SK-N-SH (cell line): ENCODE data around the gene CASKIN2. TPM values are rescaled to one million over a fixed set of nuclear protein-coding genes. Genes with fewer than 3 reads are reported as not detected.

Experiments used
- CTCF ChIA-PET: fragments of 300-600, 350-600 bp; formaldehyde crosslinking; extraction: SDS; loops from one replicate; lab custom pipeline; 2021; lab: Yijun Ruan, JAX
- POLR2A ChIA-PET: fragments of 350-600 bp; sonication (Branson Sonifier 250); formaldehyde crosslinking; extraction: SDS; loops from one replicate; lab custom pipeline; 2020; ENCODE audit warnings: antibody characterized with exemption, inconsistent platforms; lab: Yijun Ruan, JAX
- DNase-seq: peaks from one replicate; pipeline ENCODE4 v3.0.0; 2012
- H2AFZ ChIP-seq: fragments of 200-600 bp; sonication (generic); 2 replicates; pipeline ENCODE4 v1.8.1; 2016; ENCODE audit warnings: antibody characterized with exemption, mild to moderate bottlenecking, low read depth
- H3F3A ChIP-seq: fragments of 200-600 bp; sonication (generic); replicated peaks from 2 replicates; pipeline ENCODE3; 2016; ENCODE audit warnings: antibody characterized with exemption, mild to moderate bottlenecking; ENCODE audit not compliant: insufficient read depth
- H3K27ac ChIP-seq, 2 experiments: fragments of 200-500 bp in 1 of 2; fragments of 200-600 bp in 1 of 2; sonication (Bioruptor generic) in 1 of 2; sonication (generic), shearing (Covaris generic) in 1 of 2; 2 replicates each; pipeline versions ENCODE4 v1.5.1 to v1.6.1; 2014 to 2016; ENCODE audit warnings: low read depth in 2 of 2, inconsistent platforms in 1 of 2, low read length in 1 of 2, mild to moderate bottlenecking in 1 of 2, mixed read lengths in 1 of 2
- H3K27me3 ChIP-seq: fragments of 200-600 bp; sonication (generic), shearing (Covaris generic); 2 replicates; pipeline ENCODE4 v1.6.1; 2016; ENCODE audit warnings: mixed run types; ENCODE audit not compliant: insufficient read depth
- H3K36me3 ChIP-seq, 2 experiments: fragments of 200-500 bp in 1 of 2; fragments of 200-600 bp in 1 of 2; sonication (Bioruptor generic) in 1 of 2; sonication (generic) in 1 of 2; replicated peaks in 1 of 2; 2 replicates each; pipeline versions ENCODE3 to v1.5.1; 2014 to 2016; ENCODE audit warnings: low read length in 1 of 2, mild to moderate bottlenecking in 1 of 2; ENCODE audit not compliant: insufficient read depth in 2 of 2, control insufficient read depth in 1 of 2
- H3K4me1 ChIP-seq, 2 experiments: fragments of 200-500 bp in 1 of 2; fragments of 200-600 bp in 1 of 2; sonication (Bioruptor generic) in 1 of 2; sonication (generic), shearing (Covaris generic) in 1 of 2; 2 replicates each; pipeline versions ENCODE4 v1.5.1 to v1.6.1; 2014 to 2016; ENCODE audit warnings: low read depth in 1 of 2, low read length in 1 of 2, mixed run types in 1 of 2; ENCODE audit not compliant: insufficient read depth in 2 of 2, control insufficient read depth in 1 of 2
- H3K4me2 ChIP-seq: fragments of 200-600 bp; sonication (generic), shearing (Covaris generic); 2 replicates; pipeline ENCODE4 v1.6.1; 2017; ENCODE audit warnings: mixed run types
- H3K4me3 ChIP-seq, 2 experiments: fragments of 200-500 bp in 1 of 2; fragments of 200-600 bp in 1 of 2; sonication (Bioruptor generic) in 1 of 2; sonication (generic), shearing (Covaris generic) in 1 of 2; 2 replicates each; pipeline versions ENCODE4 v1.5.1 to v1.8.1; 2014 to 2016; ENCODE audit warnings: low read depth in 2 of 2, inconsistent platforms in 1 of 2, low read length in 1 of 2, mild to moderate bottlenecking in 1 of 2, mixed read lengths in 1 of 2, moderate library complexity in 1 of 2
- H3K79me2 ChIP-seq: fragments of 200-600 bp; sonication (generic); 2 replicates; pipeline ENCODE4 v1.8.1; 2017; ENCODE audit warnings: mild to moderate bottlenecking; ENCODE audit not compliant: insufficient read depth
- H3K9ac ChIP-seq: fragments of 200-600 bp; sonication (generic); 2 replicates; pipeline ENCODE4 v1.6.1; 2017; ENCODE audit warnings: mixed run types
- H3K9me2 ChIP-seq: fragments of 200-600 bp; sonication (generic); 2 replicates; pipeline ENCODE4 v1.6.1; 2017; ENCODE audit warnings: mixed run types
- H3K9me3 ChIP-seq: fragments of 200-600 bp; sonication (generic); 2 replicates; pipeline ENCODE4 v1.6.1; 2017; ENCODE audit warnings: mixed run types, mild to moderate bottlenecking, moderate library complexity
- H4K20me1 ChIP-seq: fragments of 200-600 bp; sonication (generic); 2 replicates; pipeline ENCODE4 v1.6.1; 2017; ENCODE audit warnings: mild to moderate bottlenecking, mixed run types; ENCODE audit not compliant: insufficient read depth
- FOXJ3 ChIP-seq: sonication (generic); formaldehyde crosslinking; IDR thresholded peaks from 2 replicates; pipeline ENCODE4 v1.5.1; 2020; ENCODE audit warnings: mild to moderate bottlenecking, missing genetic modification reagents
- JUND ChIP-seq: IDR thresholded peaks from 2 replicates; pipeline ENCODE4 v1.4.0; 2012
- MEF2A ChIP-seq: IDR thresholded peaks from 2 replicates; pipeline ENCODE4 v1.4.0; 2012; ENCODE audit warnings: low read depth, borderline replicate concordance
- MXI1 ChIP-seq: IDR thresholded peaks from 2 replicates; pipeline ENCODE4 v1.6.1; 2012; ENCODE audit warnings: mild to moderate bottlenecking, low read depth, low read length, improper control_type of control experiment
- NFIC ChIP-seq: IDR thresholded peaks from 2 replicates; pipeline ENCODE4 v1.4.0; 2012; ENCODE audit warnings: borderline replicate concordance
- PBX3 ChIP-seq: IDR thresholded peaks from 2 replicates; pipeline ENCODE4; 2012
- POLR2AphosphoS5 ChIP-seq: IDR thresholded peaks from 2 replicates; pipeline ENCODE4 v1.6.1; 2012; ENCODE audit warnings: low read depth, low read length
- RCOR1 ChIP-seq: fragments of 150-350 bp; IDR thresholded peaks from 2 replicates; pipeline ENCODE4 v1.6.1; 2017; ENCODE audit warnings: antibody characterized with exemption, low read length
- RFX5 ChIP-seq: IDR thresholded peaks from 2 replicates; pipeline ENCODE4 v1.6.1; 2012; ENCODE audit warnings: mild to moderate bottlenecking, improper control_type of control experiment, low read length
- SMC3 ChIP-seq: IDR thresholded peaks from 2 replicates; pipeline ENCODE4 v1.6.1; 2012; ENCODE audit warnings: low read depth, low read length, improper control_type of control experiment
- TCF12 ChIP-seq: IDR thresholded peaks from 2 replicates; pipeline ENCODE4 v1.4.0; 2012
- TEAD4 ChIP-seq: IDR thresholded peaks from 2 replicates; pipeline ENCODE4 v1.4.0; 2012; ENCODE audit warnings: mild to moderate bottlenecking, borderline replicate concordance; ENCODE audit not compliant: insufficient read depth
- USF1 ChIP-seq: IDR thresholded peaks from 2 replicates; pipeline ENCODE4 v1.4.0; 2012; ENCODE audit warnings: low read depth, borderline replicate concordance
- WGBS: methylation state at CpG from one replicate; pipeline ENCODE4 v1.1.6; 2017; ENCODE audit warnings: low lambda C conversion rate; 5-methylcytosine and 5-hydroxymethylcytosine counted together
- polyA plus RNA-seq, 3 experiments: library from polyadenylated mRNA; depleted of rRNA; stranded (reverse); fragments of >200 nt; gene quantifications; 2 replicates each; pipeline ENCODE4 v1.2.3, GENCODE V29; 2012

CASKIN2 gene
- polyA plus RNA-seq, 1 of the 3 experiments (the other 2 are of a cell fraction): 6.5 TPM

- Histone ChIP-seq H3K27ac (no peak overlapping the region), H3K4me3 (no peak overlapping the region), H3K27me3 (no peaks in the 10 kb centered on the region), H3K4me1 (peaks cover 0 to 3% of the 10 kb centered on the region in 2 experiments; a peak in 1 of 4 replicates), H3K9me3 (no peaks in the 10 kb centered on the region), H2AFZ (no peak overlapping the region), H3K9me2 (no peaks in the 10 kb centered on the region), H3K4me2 (no peak overlapping the region), H3K79me2 (peaks cover 57% of the 10 kb centered on the region), H3K36me3 (peaks cover 0 to 3% of the 10 kb centered on the region in 2 experiments), H3K9ac (no peak overlapping the region), H4K20me1 (no peaks in the 10 kb centered on the region), H3F3A (no peaks in the 10 kb centered on the region)
- 90% methylated on average over 2 of the region's 2 CpGs for WGBS
- POLR2A ChIA-PET: no interaction called here
- TF ChIP-seq RFX5: no peak
- CTCF ChIA-PET: interaction anchor here (0.7 to 1.4 kb wide), 5 partner anchors 31 to 74 kb away, joined by 3 to 4 read pairs (median 4); no protein-coding TSS in a partner anchor
- no peak for DNase-seq
These were observed 51.7 kb downstream of the CASKIN2 start for GRCh38 chr17:75463603-75464002.

GRCh38 chr17:75460295-75460694 is 55.0 kb downstream of the CASKIN2 start:
- Histone ChIP-seq H3K27me3 (no peaks in the 10 kb centered on the region), H3K36me3 (no peaks in the 10 kb centered on the region), H2AFZ (no peak overlapping the region), H3K4me1 (peaks cover 0 to 15% of the 10 kb centered on the region in 2 experiments; a peak in 3 of 4 replicates), H3K27ac (no peak overlapping the region), H3K9ac (no peak overlapping the region), H4K20me1 (no peaks in the 10 kb centered on the region), H3K9me2 (no peaks in the 10 kb centered on the region), H3K79me2 (peaks cover 58% of the 10 kb centered on the region), H3K4me2 (no peak overlapping the region), H3K4me3 (no peak overlapping the region), H3F3A (no peaks in the 10 kb centered on the region), H3K9me3 (no peaks in the 10 kb centered on the region)
- CTCF ChIA-PET: interaction anchor here (1.3 kb wide), 2 partner anchors 288 to 354 kb away, joined by 3 read pairs; no protein-coding TSS in a partner anchor
- POLR2A ChIA-PET: interaction anchor here (0.7 kb wide), 1 partner anchor 19 kb away, joined by 4 read pairs; no protein-coding TSS in a partner anchor
- TF ChIP-seq RCOR1: no peak
- TF ChIP-seq POLR2AphosphoS5: no peak
- no peak for TF ChIP-seq MEF2A
- no peak for TF ChIP-seq TEAD4
- TF ChIP-seq FOXJ3 (CRISPR knock-in tag): no peak
- no peak for TF ChIP-seq JUND
- no peak for TF ChIP-seq TCF12
- TF ChIP-seq SMC3: no peak
- no peak for TF ChIP-seq PBX3
- no peak for TF ChIP-seq USF1
- no peak for TF ChIP-seq NFIC
- TF ChIP-seq MXI1: no peak
- no peak for DNase-seq
- 98% methylated on average over 4 of the region's 4 CpGs for WGBS
